Testis (tissue), 2 donors: ENCODE data around the gene HYKK.

Experiments used
- CTCF ChIP-seq, 3 experiments: fragments of 450-650 bp in 2 of 3; fragments of 200-600 bp in 1 of 3; sonication (generic) in 1 of 3; IDR thresholded peaks; one replicate each; pipeline ENCODE4 v1.5.1; 2016 to 2019; ENCODE audit warnings: antibody characterized with exemption in 3 of 3, mild to moderate bottlenecking in 2 of 3, moderate library complexity in 1 of 3
- POLR2A ChIP-seq: fragments of 450-650 bp; IDR thresholded peaks from one replicate; pipeline ENCODE4 v1.6.1; 2017; ENCODE audit warnings: antibody characterized with exemption, mild to moderate bottlenecking, moderate library complexity

GRCh38 chr15:78565951-78566774 is 58.8 kb downstream of the HYKK start:
- TF ChIP-seq POLR2A = no peak
- no peak for TF ChIP-seq CTCF (IDR thresholded peaks at IDR 0.05)
